ENCODE data around the gene LORICRIN.
"Not testable (repeated sequence)": the region's sequence is repeated elsewhere in the genome, so short reads cannot be mapped to it uniquely, and the experiment has no call there.

The LORICRIN gene

GRCh38 chr1:153229076-153229829, 30.2 kb upstream of the LORICRIN start:
- not testable (repeated sequence) for H3K36me3 ChIP-seq (ENCODE audit: control insufficient read depth in 2 of 2, insufficient read depth in 2 of 2, low read length in 2 of 2); H3K9me3 ChIP-seq (ENCODE audit: control insufficient read depth in 2 of 2, low read length in 2 of 2); H3K27ac ChIP-seq (ENCODE audit: low read depth in 2 of 2, low read length in 2 of 2); H3K27me3 ChIP-seq (ENCODE audit: control insufficient read depth in 2 of 2, insufficient read depth in 2 of 2, low read length in 2 of 2); H3K4me3 ChIP-seq (ENCODE audit: low read length in 2 of 2); H3K9ac ChIP-seq (ENCODE audit: low read depth in 1 of 2, low read length in 2 of 2)
- peaks cover 0 to 10% of the 10 kb centered on the region in 2 donors for H3K4me1 ChIP-seq (ENCODE audit: control insufficient read depth in 2 of 2, insufficient read depth in 2 of 2, low read length in 2 of 2)

DNA sequence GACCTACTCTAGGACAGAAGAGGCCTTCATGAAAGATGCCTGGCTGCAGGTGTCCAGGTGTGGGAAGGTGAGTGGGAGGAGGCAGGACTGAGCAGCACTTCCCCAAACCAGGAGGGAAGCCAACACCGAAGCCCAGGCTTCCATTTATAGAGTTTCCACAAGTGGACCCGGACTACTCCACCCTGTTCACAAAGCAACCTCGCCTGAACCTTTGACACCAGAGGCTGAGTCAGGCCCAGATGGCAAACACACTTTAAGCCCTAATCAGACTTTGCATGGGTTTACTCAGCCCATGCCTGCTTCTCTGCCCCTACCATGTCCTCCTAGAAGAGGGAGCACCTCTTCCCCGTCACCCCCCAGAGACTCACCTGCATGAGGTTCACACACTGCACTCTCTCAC, 28.1 kb upstream of the LORICRIN start:
- Histone ChIP-seq H3K4me3 (ENCODE audit: low read length in 2 of 2) (no peak overlapping the region), H3K9me3 (ENCODE audit: control insufficient read depth in 2 of 2, low read length in 2 of 2) (no peaks in the 10 kb centered on the region), H3K27ac (ENCODE audit: low read depth in 2 of 2, low read length in 2 of 2) (peak overlapping the region in 1 of 2 donors; percentile 13), H3K9ac (ENCODE audit: low read depth in 1 of 2, low read length in 2 of 2) (no peak overlapping the region), H3K4me1 (ENCODE audit: control insufficient read depth in 2 of 2, insufficient read depth in 2 of 2, low read length in 2 of 2) (peaks cover 0 to 10% of the 10 kb centered on the region in 2 donors), H3K27me3 (ENCODE audit: control insufficient read depth in 2 of 2, insufficient read depth in 2 of 2, low read length in 2 of 2) (peaks cover 0 to 2% of the 10 kb centered on the region in 2 donors), H3K36me3 (ENCODE audit: control insufficient read depth in 2 of 2, insufficient read depth in 2 of 2, low read length in 2 of 2) (no peaks in the 10 kb centered on the region)

- H3K4me3 ChIP-seq (ENCODE audit: low read length in 2 of 2): no peak overlapping the region
- H3K9ac ChIP-seq (ENCODE audit: low read depth in 1 of 2, low read length in 2 of 2): no peak overlapping the region
- H3K27ac ChIP-seq (ENCODE audit: low read depth in 2 of 2, low read length in 2 of 2): peak overlapping the region in 1 of 2 donors; percentile 13
- H3K9me3 ChIP-seq (ENCODE audit: control insufficient read depth in 2 of 2, low read length in 2 of 2): no peaks in the 10 kb centered on the region
- H3K27me3 ChIP-seq (ENCODE audit: control insufficient read depth in 2 of 2, insufficient read depth in 2 of 2, low read length in 2 of 2): peaks cover 0 to 2% of the 10 kb centered on the region in 2 donors
- H3K4me1 ChIP-seq (ENCODE audit: control insufficient read depth in 2 of 2, insufficient read depth in 2 of 2, low read length in 2 of 2): peaks cover 0 to 10% of the 10 kb centered on the region in 2 donors
- no peaks in the 10 kb centered on the region for H3K36me3 ChIP-seq (ENCODE audit: control insufficient read depth in 2 of 2, insufficient read depth in 2 of 2, low read length in 2 of 2)
Observed at GRCh38 chr1:153231785-153232184, 27.7 kb upstream of the LORICRIN start.

- Histone ChIP-seq H3K9me3 (ENCODE audit: control insufficient read depth in 2 of 2, low read length in 2 of 2) (no peaks in the 10 kb centered on the region), H3K4me1 (ENCODE audit: control insufficient read depth in 2 of 2, insufficient read depth in 2 of 2, low read length in 2 of 2) (peaks cover 0 to 10% of the 10 kb centered on the region in 2 donors), H3K27me3 (ENCODE audit: control insufficient read depth in 2 of 2, insufficient read depth in 2 of 2, low read length in 2 of 2) (peaks cover 0 to 2% of the 10 kb centered on the region in 2 donors), H3K9ac (ENCODE audit: low read depth in 1 of 2, low read length in 2 of 2) (no peak overlapping the region), H3K4me3 (ENCODE audit: low read length in 2 of 2) (no peak overlapping the region), H3K27ac (ENCODE audit: low read depth in 2 of 2, low read length in 2 of 2) (no peak overlapping the region), H3K36me3 (ENCODE audit: control insufficient read depth in 2 of 2, insufficient read depth in 2 of 2, low read length in 2 of 2) (no peaks in the 10 kb centered on the region)
Observed at GRCh38 chr1:153232553-153232952, 26.9 kb upstream of the LORICRIN start.

DNA sequence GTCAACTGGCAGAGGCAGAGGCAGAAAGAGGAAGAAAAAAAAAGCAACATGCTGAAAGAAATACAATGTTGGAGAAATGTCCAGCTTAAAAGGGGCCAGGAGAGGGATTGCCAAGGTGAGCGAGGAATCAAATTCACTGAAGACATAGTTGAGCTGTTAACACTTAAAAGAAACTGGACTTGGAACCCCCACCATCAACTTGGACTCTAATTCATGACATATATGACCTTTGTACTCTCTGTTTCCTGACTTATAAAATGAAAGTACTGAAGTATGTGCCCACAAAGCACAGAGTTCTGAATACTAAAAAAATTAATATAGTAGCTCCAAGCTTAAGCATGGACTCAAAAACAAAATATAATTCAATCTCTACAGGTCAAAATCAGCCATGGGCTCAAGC, 26.0 kb upstream of the LORICRIN start:
- Histone ChIP-seq H3K4me1 (ENCODE audit: control insufficient read depth in 2 of 2, insufficient read depth in 2 of 2, low read length in 2 of 2) (peaks cover 0 to 10% of the 10 kb centered on the region in 2 donors), H3K27ac (ENCODE audit: low read depth in 2 of 2, low read length in 2 of 2) (no peak overlapping the region), H3K9me3 (ENCODE audit: control insufficient read depth in 2 of 2, low read length in 2 of 2) (no peaks in the 10 kb centered on the region), H3K36me3 (ENCODE audit: control insufficient read depth in 2 of 2, insufficient read depth in 2 of 2, low read length in 2 of 2) (no peaks in the 10 kb centered on the region), H3K27me3 (ENCODE audit: control insufficient read depth in 2 of 2, insufficient read depth in 2 of 2, low read length in 2 of 2) (peaks cover 0 to 2% of the 10 kb centered on the region in 2 donors), H3K4me3 (ENCODE audit: low read length in 2 of 2) (no peak overlapping the region), H3K9ac (ENCODE audit: low read depth in 1 of 2, low read length in 2 of 2) (no peak overlapping the region)

DNA sequence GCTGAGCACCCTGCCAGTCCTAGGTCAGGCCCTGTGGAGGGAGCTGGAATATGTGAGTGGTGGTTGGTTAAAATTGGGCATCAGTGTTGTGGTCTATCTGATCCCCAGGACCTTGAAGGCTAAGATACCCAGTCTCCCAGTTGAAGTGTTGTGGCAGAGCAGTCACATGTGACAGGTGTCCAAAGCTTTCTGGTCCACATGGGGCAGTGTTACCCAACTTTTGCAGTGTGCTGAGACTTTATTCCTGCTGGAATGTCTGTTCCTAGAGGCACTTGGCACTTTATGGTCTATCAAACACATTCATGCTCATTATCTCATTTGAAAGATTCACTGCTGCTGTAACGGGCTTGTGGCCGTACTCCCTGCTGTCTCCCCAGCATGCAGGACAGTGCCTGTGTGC, 21.0 kb upstream of the LORICRIN start:
- Histone ChIP-seq H3K27me3 (ENCODE audit: control insufficient read depth in 2 of 2, insufficient read depth in 2 of 2, low read length in 2 of 2) (no peaks in the 10 kb centered on the region), H3K4me3 (ENCODE audit: low read length in 2 of 2) (no peak overlapping the region), H3K36me3 (ENCODE audit: control insufficient read depth in 2 of 2, insufficient read depth in 2 of 2, low read length in 2 of 2) (no peaks in the 10 kb centered on the region), H3K4me1 (ENCODE audit: control insufficient read depth in 2 of 2, insufficient read depth in 2 of 2, low read length in 2 of 2) (peaks cover 0 to 2% of the 10 kb centered on the region in 2 donors), H3K27ac (ENCODE audit: low read depth in 2 of 2, low read length in 2 of 2) (no peak overlapping the region), H3K9ac (ENCODE audit: low read depth in 1 of 2, low read length in 2 of 2) (no peak overlapping the region), H3K9me3 (ENCODE audit: control insufficient read depth in 2 of 2, low read length in 2 of 2) (no peaks in the 10 kb centered on the region)

DNA sequence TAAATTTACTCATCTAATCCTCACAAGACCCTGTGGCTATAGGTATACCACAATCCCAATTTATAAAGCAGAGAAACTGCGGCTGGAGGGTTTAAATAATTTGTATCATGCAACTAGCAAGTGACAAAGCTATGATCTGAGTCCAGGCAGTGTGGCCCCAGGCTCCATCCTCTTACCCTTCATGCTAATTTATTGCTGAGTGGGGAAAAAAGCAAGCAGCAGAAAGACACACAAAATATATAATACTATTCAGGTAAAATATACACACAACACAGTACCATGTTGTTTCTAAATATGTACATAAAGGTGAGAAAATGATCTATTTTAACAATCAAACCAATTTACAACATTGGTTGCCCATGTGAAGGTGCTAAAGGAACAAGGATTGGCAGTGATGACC, 17.3 kb upstream of the LORICRIN start:
- H3K27me3 ChIP-seq (ENCODE audit: control insufficient read depth in 2 of 2, insufficient read depth in 2 of 2, low read length in 2 of 2): peaks cover 0 to 2% of the 10 kb centered on the region in 2 donors
- no peak overlapping the region for H3K4me3 ChIP-seq (ENCODE audit: low read length in 2 of 2)
- no peak overlapping the region for H3K27ac ChIP-seq (ENCODE audit: low read depth in 2 of 2, low read length in 2 of 2)
- H3K4me1 ChIP-seq (ENCODE audit: control insufficient read depth in 2 of 2, insufficient read depth in 2 of 2, low read length in 2 of 2): no peaks in the 10 kb centered on the region
- H3K36me3 ChIP-seq (ENCODE audit: control insufficient read depth in 2 of 2, insufficient read depth in 2 of 2, low read length in 2 of 2): no peaks in the 10 kb centered on the region
- H3K9me3 ChIP-seq (ENCODE audit: control insufficient read depth in 2 of 2, low read length in 2 of 2): no peaks in the 10 kb centered on the region
- H3K9ac ChIP-seq (ENCODE audit: low read depth in 1 of 2, low read length in 2 of 2): no peak overlapping the region

GRCh38 chr1:153245466-153245865, 14.0 kb upstream of the LORICRIN start:
- Histone ChIP-seq H3K4me1 (ENCODE audit: control insufficient read depth in 2 of 2, insufficient read depth in 2 of 2, low read length in 2 of 2) (no peaks in the 10 kb centered on the region), H3K9ac (ENCODE audit: low read depth in 1 of 2, low read length in 2 of 2) (no peak overlapping the region), H3K9me3 (ENCODE audit: control insufficient read depth in 2 of 2, low read length in 2 of 2) (no peaks in the 10 kb centered on the region), H3K4me3 (ENCODE audit: low read length in 2 of 2) (no peak overlapping the region), H3K27me3 (ENCODE audit: control insufficient read depth in 2 of 2, insufficient read depth in 2 of 2, low read length in 2 of 2) (peaks cover 2 to 3% of the 10 kb centered on the region in 2 donors), H3K27ac (ENCODE audit: low read depth in 2 of 2, low read length in 2 of 2) (no peak overlapping the region), H3K36me3 (ENCODE audit: control insufficient read depth in 2 of 2, insufficient read depth in 2 of 2, low read length in 2 of 2) (no peaks in the 10 kb centered on the region)

DNA sequence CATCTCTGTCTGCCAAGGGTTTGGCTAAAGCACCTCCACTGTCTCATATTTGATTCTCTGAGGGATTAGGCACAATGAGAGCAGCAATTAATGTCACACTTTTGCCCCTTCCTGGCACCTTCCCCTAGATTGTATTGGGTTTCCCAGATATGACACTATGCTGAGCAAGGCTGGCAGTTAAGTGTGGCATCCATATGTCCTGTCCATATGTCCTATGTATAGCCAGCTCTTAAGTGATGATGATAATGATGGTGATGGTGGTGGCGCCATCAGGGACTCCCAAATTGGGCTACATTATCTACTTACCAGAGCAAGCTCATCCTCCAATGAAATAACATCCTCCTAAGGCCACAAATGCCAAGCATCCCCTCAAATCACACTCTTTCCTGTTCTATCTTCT, 13.5 kb upstream of the LORICRIN start:
- no peak overlapping the region for H3K27ac ChIP-seq (ENCODE audit: low read depth in 2 of 2, low read length in 2 of 2)
- H3K9ac ChIP-seq (ENCODE audit: low read depth in 1 of 2, low read length in 2 of 2): no peak overlapping the region
- H3K36me3 ChIP-seq (ENCODE audit: control insufficient read depth in 2 of 2, insufficient read depth in 2 of 2, low read length in 2 of 2): no peaks in the 10 kb centered on the region
- peaks cover 2 to 3% of the 10 kb centered on the region in 2 donors for H3K27me3 ChIP-seq (ENCODE audit: control insufficient read depth in 2 of 2, insufficient read depth in 2 of 2, low read length in 2 of 2)
- no peak overlapping the region for H3K4me3 ChIP-seq (ENCODE audit: low read length in 2 of 2)
- no peaks in the 10 kb centered on the region for H3K4me1 ChIP-seq (ENCODE audit: control insufficient read depth in 2 of 2, insufficient read depth in 2 of 2, low read length in 2 of 2)
- no peaks in the 10 kb centered on the region for H3K9me3 ChIP-seq (ENCODE audit: control insufficient read depth in 2 of 2, low read length in 2 of 2)

DNA sequence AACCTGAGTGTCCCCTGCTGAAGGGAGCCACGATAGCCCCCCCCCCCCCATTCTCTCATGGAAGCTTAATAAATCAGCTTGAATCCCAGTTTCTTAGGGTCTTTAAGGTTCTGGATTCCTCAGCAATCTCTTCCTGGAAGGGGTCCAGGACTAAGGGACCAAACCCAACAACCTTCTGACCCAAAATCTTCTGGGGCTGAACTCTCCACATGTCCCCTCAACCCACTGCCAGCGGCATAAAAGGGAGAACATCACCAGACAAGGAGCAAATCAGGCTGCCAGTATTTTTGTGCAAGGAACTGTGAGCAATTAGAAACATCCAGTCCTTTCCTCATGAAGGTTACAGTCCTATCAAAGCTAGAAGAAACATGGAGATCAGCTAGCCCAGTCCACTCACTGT, 12.7 kb upstream of the LORICRIN start:
- no peaks in the 10 kb centered on the region for H3K4me1 ChIP-seq (ENCODE audit: control insufficient read depth in 2 of 2, insufficient read depth in 2 of 2, low read length in 2 of 2)
- no peak overlapping the region for H3K4me3 ChIP-seq (ENCODE audit: low read length in 2 of 2)
- peaks cover 2 to 3% of the 10 kb centered on the region in 2 donors for H3K27me3 ChIP-seq (ENCODE audit: control insufficient read depth in 2 of 2, insufficient read depth in 2 of 2, low read length in 2 of 2)

More for the DNA sequence above, 12.7 kb upstream of the LORICRIN start:
- Histone ChIP-seq H3K27ac (ENCODE audit: low read depth in 2 of 2, low read length in 2 of 2) (no peak overlapping the region), H3K9me3 (ENCODE audit: control insufficient read depth in 2 of 2, low read length in 2 of 2) (no peaks in the 10 kb centered on the region), H3K36me3 (ENCODE audit: control insufficient read depth in 2 of 2, insufficient read depth in 2 of 2, low read length in 2 of 2) (no peaks in the 10 kb centered on the region), H3K9ac (ENCODE audit: low read depth in 1 of 2, low read length in 2 of 2) (no peak overlapping the region)

Measured in mucosa of rectum (tissue), 2 donors.